Mesothelial cell of epicardium (in vitro differentiated cells): ENCODE measurements around the gene ALX4. TPM values are rescaled to one million over a fixed set of nuclear protein-coding genes. Genes with fewer than 3 reads are reported as not detected.

Experiments used
- DNase-seq, 2 experiments: peaks; one replicate each; pipeline ENCODE4 v3.0.0; 2021; ENCODE audit warnings: low spot score in 2 of 2; ENCODE audit not compliant: unreplicated experiment in 2 of 2
- H3K27ac Mint-ChIP-seq: 2 replicates; pipeline ENCODE4 v1.8.0; 2021; ENCODE audit warnings: mixed read lengths
- H3K27me3 Mint-ChIP-seq: 2 replicates; pipeline ENCODE4 v1.8.0; 2021; ENCODE audit warnings: low read depth, mixed read lengths
- H3K36me3 Mint-ChIP-seq: 2 replicates; pipeline ENCODE4 v1.8.0; 2021; ENCODE audit warnings: mixed read lengths
- H3K4me1 Mint-ChIP-seq: 2 replicates; pipeline ENCODE4 v1.8.0; 2021; ENCODE audit warnings: mixed read lengths
- H3K4me3 Mint-ChIP-seq: 2 replicates; pipeline ENCODE4 v1.8.0; 2021; ENCODE audit warnings: mild to moderate bottlenecking, moderate library complexity, mixed read lengths
- H3K9me3 Mint-ChIP-seq: 2 replicates; pipeline ENCODE4 v1.8.0; 2021; ENCODE audit warnings: mixed read lengths
- total RNA-seq: library from RNA; stranded (reverse); gene quantifications from 3 replicates; pipeline ENCODE4 v1.2.1, GENCODE V29; 2021
- TF ChIP-seq, protein P1 (sequence below): fragments of 200-600 bp; sonication (generic); IDR thresholded peaks from one replicate; pipeline ENCODE4 v1.5.0; 2021; ENCODE audit warnings: antibody characterized with exemption; ENCODE audit not compliant: unreplicated experiment

ALX4 gene
- total RNA-seq, 1 donor from 2014 or later, result 5.5 TPM

DNA sequence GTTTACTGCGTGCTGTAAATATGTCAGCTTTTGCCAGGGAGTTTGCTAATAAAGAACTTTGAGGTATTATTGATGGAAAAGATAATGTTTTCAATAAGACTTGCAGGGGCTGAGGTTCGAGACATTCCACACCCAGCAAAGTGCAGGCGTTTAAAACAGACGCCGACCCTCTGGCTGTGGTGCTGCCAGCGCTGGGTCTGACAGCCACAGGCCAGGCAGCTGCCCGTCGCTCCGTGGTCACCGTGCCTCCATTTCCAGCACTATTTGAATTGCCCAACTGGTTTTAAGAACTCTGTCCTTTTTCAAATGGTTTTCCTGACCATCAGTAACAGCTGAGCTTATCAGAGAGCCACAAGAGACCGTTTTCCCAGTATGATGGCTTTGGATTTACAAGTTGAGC is 28.1 kb upstream of the ALX4 start:
- TF ChIP-seq, protein P1, sequence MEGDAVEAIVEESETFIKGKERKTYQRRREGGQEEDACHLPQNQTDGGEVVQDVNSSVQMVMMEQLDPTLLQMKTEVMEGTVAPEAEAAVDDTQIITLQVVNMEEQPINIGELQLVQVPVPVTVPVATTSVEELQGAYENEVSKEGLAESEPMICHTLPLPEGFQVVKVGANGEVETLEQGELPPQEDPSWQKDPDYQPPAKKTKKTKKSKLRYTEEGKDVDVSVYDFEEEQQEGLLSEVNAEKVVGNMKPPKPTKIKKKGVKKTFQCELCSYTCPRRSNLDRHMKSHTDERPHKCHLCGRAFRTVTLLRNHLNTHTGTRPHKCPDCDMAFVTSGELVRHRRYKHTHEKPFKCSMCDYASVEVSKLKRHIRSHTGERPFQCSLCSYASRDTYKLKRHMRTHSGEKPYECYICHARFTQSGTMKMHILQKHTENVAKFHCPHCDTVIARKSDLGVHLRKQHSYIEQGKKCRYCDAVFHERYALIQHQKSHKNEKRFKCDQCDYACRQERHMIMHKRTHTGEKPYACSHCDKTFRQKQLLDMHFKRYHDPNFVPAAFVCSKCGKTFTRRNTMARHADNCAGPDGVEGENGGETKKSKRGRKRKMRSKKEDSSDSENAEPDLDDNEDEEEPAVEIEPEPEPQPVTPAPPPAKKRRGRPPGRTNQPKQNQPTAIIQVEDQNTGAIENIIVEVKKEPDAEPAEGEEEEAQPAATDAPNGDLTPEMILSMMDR, result no peak
- H3K9me3 Mint-ChIP-seq, result no peaks in the 10 kb centered on the region
- H3K4me3 Mint-ChIP-seq, result no peak overlapping the region
- peaks cover 19% of the 10 kb centered on the region for H3K4me1 Mint-ChIP-seq
- DNase-seq, result no peak
- H3K36me3 Mint-ChIP-seq, result no peaks in the 10 kb centered on the region
- no peak overlapping the region for H3K27ac Mint-ChIP-seq
- H3K27me3 Mint-ChIP-seq, result peaks cover 74% of the 10 kb centered on the region

DNA sequence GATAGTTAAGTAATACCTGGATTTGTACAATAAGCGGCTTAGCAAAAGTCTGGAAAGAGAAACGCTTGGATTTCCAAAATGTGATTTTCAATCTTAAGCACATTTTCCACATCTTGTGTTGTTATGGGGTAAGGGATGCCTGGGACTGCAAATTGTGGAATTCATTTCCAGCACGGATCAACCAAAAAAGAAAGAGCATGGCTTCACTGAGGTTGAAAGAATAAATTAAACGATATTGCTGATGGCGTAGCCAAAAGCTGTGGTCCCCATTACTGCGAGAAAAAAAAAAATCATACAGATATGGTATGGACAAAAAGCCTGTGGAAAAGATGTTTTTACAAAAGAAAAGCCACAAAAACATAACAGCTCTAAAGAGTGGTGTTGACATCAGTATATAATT is 26.0 kb upstream of the ALX4 start:
- no peaks in the 10 kb centered on the region for H3K9me3 Mint-ChIP-seq
- H3K27ac Mint-ChIP-seq, result no peak overlapping the region
- H3K36me3 Mint-ChIP-seq, result no peaks in the 10 kb centered on the region
- TF ChIP-seq, protein P1, result no peak
- DNase-seq, result no peak
- H3K4me3 Mint-ChIP-seq, result no peak overlapping the region
- peaks cover 19% of the 10 kb centered on the region for H3K4me1 Mint-ChIP-seq
- peaks cover 85% of the 10 kb centered on the region for H3K27me3 Mint-ChIP-seq

DNA sequence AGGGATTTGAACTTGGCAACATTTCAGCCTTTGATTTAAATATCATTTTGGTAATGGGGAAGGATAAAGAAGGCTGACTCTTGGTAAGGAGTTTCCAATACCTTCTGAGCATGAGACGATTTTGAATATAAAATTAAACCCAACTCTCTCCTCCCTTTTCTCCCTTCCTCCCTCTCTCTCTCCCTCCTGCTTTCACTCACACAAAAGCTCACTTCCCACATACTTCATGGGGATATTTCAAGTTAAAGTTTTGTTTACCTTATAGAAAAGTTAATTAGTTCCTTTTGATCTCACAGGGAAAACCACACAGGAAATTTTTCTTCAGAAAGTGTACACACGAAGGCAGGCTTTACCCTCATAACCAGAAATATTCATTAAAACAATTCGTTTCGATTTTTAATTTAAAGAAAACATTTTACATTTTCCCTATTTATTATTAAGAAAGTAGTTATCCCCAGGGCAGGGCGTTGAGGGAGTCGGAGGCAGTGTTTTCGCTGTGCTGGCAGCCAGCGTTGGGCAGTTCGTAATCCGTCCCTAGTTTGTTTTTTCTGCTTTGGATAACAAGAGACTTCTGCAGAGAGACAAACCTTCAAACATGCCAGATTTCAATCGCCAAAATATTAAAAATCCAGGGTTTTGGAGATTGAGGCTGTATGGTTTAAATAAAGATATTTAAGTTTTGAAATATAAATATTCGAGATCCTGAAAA is 25.3 kb upstream of the ALX4 start:
- TF ChIP-seq, protein P1, result no peak
- Mint-ChIP-seq H3K4me1 (peaks cover 19% of the 10 kb centered on the region), H3K27ac (peak overlapping the region; percentile 44), H3K36me3 (no peaks in the 10 kb centered on the region), H3K9me3 (no peaks in the 10 kb centered on the region), H3K4me3 (no peak overlapping the region), H3K27me3 (peaks cover 91% of the 10 kb centered on the region)
- no peak for DNase-seq

DNA sequence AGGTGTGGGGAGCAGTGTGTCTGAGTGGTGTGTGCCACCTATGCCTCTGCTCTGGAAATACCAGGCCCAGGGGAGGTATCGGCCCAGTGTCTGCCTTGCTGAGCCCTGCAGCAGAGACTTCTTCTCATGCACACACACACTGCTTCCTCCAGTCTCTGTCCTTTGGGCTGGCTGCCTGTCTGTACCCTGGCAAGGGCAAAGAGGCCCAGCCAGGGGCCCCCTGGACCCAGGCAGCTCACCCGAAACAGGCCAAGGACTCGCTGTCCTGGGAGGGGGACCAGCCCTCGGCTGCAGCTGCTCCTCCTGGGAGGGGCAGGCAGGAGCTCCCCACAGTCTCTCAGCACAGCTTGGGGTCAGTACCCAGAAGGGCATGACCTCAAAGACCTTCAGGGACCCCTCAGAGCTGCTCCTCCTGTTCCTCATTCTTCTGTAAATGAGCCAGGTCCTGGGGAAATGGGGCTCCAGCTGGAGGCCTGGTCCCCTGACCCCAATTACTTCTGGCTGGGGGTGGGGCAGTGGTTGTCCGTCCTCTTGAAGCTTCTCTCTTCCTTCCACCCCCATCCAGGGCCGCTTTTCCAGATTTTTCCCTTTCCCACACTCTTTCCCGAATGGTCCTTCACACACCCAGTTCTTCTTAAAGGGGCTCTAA is 24.5 kb upstream of the ALX4 start:
- Mint-ChIP-seq H3K9me3 (no peaks in the 10 kb centered on the region), H3K4me3 (no peak overlapping the region), H3K4me1 (peaks cover 19% of the 10 kb centered on the region), H3K27me3 (peaks cover 94% of the 10 kb centered on the region), H3K27ac (peak overlapping the region; percentile 44), H3K36me3 (no peaks in the 10 kb centered on the region)
- TF ChIP-seq, protein P1, result no peak
- DNase-seq, result no peak

DNA sequence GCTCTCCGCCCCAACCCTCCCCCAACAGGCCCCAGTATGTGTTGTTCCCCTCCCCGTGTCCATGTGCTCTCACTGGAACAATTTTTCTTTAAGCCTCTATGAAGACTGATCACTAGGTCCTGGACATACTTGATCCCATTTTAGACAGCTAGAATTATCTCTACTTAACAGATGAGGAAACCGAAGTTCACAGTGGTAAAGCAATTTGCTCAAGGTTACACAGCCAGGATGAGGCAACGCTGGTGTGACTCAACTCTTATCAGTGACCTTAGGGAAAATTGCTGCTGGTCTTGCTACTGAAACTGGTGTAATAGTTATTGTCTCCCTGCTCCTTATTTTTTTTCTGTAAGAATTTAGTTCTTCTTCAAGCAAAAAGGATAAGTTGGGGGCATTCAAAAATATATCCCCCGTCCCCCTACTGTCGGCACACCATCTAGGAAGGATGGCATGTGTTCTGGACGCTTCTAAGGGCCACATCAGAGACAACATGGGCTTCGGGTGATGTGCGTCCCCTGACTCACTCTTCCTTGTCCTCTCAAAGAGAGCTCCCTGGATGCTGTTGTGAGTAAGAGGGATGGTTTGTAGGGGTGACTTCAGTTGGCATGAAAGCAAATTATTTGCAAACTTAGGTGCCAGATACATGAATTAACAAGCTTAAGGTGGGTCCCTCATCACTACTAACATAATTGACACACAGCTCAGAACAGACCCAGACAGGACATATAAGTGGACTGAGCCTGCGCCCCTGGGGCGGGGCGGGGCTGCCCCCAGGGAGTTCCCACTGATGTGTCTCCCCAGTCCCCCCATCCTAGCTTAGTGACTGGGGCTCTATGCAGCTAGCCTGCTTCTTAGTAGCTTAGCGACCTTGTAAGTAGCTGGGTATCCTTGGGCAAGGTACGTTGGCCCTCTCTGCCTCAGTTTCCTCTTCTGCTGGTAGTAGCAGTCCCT is 23.6 kb upstream of the ALX4 start:
- TF ChIP-seq, protein P1, result no peak
- H3K27me3 Mint-ChIP-seq, result peaks cover 94% of the 10 kb centered on the region

More for the DNA sequence above, 23.6 kb upstream of the ALX4 start:
- H3K9me3 Mint-ChIP-seq, result no peaks in the 10 kb centered on the region
- H3K4me1 Mint-ChIP-seq, result peaks cover 14% of the 10 kb centered on the region
- H3K4me3 Mint-ChIP-seq, result no peak overlapping the region
- no peak overlapping the region for H3K27ac Mint-ChIP-seq
- DNase-seq, result no peak
- no peaks in the 10 kb centered on the region for H3K36me3 Mint-ChIP-seq
